ENCODE results near the gene RALBP1.

- TF ChIP-seq, protein P1, sequence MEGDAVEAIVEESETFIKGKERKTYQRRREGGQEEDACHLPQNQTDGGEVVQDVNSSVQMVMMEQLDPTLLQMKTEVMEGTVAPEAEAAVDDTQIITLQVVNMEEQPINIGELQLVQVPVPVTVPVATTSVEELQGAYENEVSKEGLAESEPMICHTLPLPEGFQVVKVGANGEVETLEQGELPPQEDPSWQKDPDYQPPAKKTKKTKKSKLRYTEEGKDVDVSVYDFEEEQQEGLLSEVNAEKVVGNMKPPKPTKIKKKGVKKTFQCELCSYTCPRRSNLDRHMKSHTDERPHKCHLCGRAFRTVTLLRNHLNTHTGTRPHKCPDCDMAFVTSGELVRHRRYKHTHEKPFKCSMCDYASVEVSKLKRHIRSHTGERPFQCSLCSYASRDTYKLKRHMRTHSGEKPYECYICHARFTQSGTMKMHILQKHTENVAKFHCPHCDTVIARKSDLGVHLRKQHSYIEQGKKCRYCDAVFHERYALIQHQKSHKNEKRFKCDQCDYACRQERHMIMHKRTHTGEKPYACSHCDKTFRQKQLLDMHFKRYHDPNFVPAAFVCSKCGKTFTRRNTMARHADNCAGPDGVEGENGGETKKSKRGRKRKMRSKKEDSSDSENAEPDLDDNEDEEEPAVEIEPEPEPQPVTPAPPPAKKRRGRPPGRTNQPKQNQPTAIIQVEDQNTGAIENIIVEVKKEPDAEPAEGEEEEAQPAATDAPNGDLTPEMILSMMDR (IDR thresholded peaks at IDR 0.05) = no peak
- TF ChIP-seq POLR2A (IDR thresholded peaks at IDR 0.05) = no peak
Observed at GRCh38 chr18:9521770-9522169, 46.5 kb downstream of the RALBP1 start.

All from Peyer's patch (tissue), 4 donors.